Muscle of back (tissue), 11 donors: ENCODE measurements around the gene CFAP46. TPM values are rescaled to one million over a fixed set of nuclear protein-coding genes. Genes with fewer than 3 reads are reported as not detected.
"Not testable (repeated sequence)": the region's sequence is repeated elsewhere in the genome, so short reads cannot be mapped to it uniquely, and the experiment has no call there.

ENCODE experiments used
- DNase-seq, 3 donors: peaks; one replicate each; pipeline versions ENCODE4 v3.0.0 to v3.0.0-alpha.2; 2013
- polyA plus RNA-seq, 10 donors: library from polyadenylated mRNA; unstranded; fragments of 120-200 nt; gene quantifications; one replicate each; pipeline ENCODE4 v1.2.1, GENCODE V29; 2013; ENCODE audit not compliant: insufficient read length in 10 of 10

Gene CFAP46
- polyA plus RNA-seq, 10 donors: 0.21 to 0.53 (median 0.44) TPM

GRCh38 chr10:132945125-132945893 is 2.9 kb upstream of the CFAP46 start:
- DNase-seq: no peak

- no peak for DNase-seq
These were observed 2.1 kb upstream of the CFAP46 start for GRCh38 chr10:132944510-132944909.

- no peak for DNase-seq
These were observed 1.5 kb upstream of the CFAP46 start for GRCh38 chr10:132943791-132944404.

- no peak for DNase-seq
These were observed 854 bp upstream of the CFAP46 start for GRCh38 chr10:132943058-132943790.

GRCh38 chr10:132941640-132942051 is 724 bp downstream of the CFAP46 start:
- DNase-seq: no peak

- no peak for DNase-seq
These were observed 1.4 kb downstream of the CFAP46 start for GRCh38 chr10:132940791-132941465.

GRCh38 chr10:132939957-132940790 is 2.2 kb downstream of the CFAP46 start:
- DNase-seq: peak in 2 of 3 donors; percentile 38 to 56

- no peak for DNase-seq
These were observed 2.9 kb downstream of the CFAP46 start for GRCh38 chr10:132939378-132939955.

GRCh38 chr10:132938472-132939339 is 3.7 kb downstream of the CFAP46 start:
- no peak for DNase-seq

GRCh38 chr10:132937861-132938260 is 4.5 kb downstream of the CFAP46 start:
- DNase-seq: no peak

GRCh38 chr10:132934953-132935352 is 7.4 kb downstream of the CFAP46 start:
- DNase-seq: no peak

GRCh38 chr10:132933308-132934042 is 8.9 kb downstream of the CFAP46 start:
- no peak for DNase-seq

- no peak for DNase-seq
These were observed 9.7 kb downstream of the CFAP46 start for GRCh38 chr10:132932461-132933307.

GRCh38 chr10:132931258-132932250 is 10.8 kb downstream of the CFAP46 start:
- not testable (repeated sequence) for DNase-seq

- DNase-seq: not testable (repeated sequence)
These were observed 11.7 kb downstream of the CFAP46 start for GRCh38 chr10:132930701-132931100.

- DNase-seq: no peak
These were observed 12.3 kb downstream of the CFAP46 start for GRCh38 chr10:132929953-132930548.
